ENCODE measurements around the gene PRKG1. TPM values are rescaled to one million over a fixed set of nuclear protein-coding genes. Genes with fewer than 3 reads are reported as not detected.

PRKG1 gene
- total RNA-seq, 1 experiment from 2014 or later = 10.4 TPM

- no peak for TF ChIP-seq CTCF (conservative IDR thresholded peaks at IDR 0.05)
- no peak overlapping the region for H2AFZ ChIP-seq (ENCODE audit: low read length)
- no peak overlapping the region for H2BK20ac ChIP-seq (ENCODE audit: low read depth, low read length, poor library complexity, severe bottlenecking)
- no peak overlapping the region for H3K27ac ChIP-seq (ENCODE audit: insufficient read length, low read depth, low read length)
- H3K4me3 Mint-ChIP-seq = no peak overlapping the region
- H4K5ac ChIP-seq (ENCODE audit: insufficient read length, low read depth, low read length) = no peak overlapping the region
- no peak overlapping the region for H3K27ac Mint-ChIP-seq
- no peak overlapping the region for H4K8ac ChIP-seq (replicated peaks; ENCODE audit: insufficient read length, low read depth, low read length)
- no peak overlapping the region for H3K23ac ChIP-seq (ENCODE audit: insufficient read length, low read depth, low read length)
- no peak overlapping the region for H2BK5ac ChIP-seq (ENCODE audit: insufficient read length, low read length)
- H3K27me3 ChIP-seq (ENCODE audit: insufficient read depth, low read length) = no peaks in the 10 kb centered on the region
- H3K79me2 ChIP-seq (ENCODE audit: insufficient read depth, low read length) = no peaks in the 10 kb centered on the region
- no peak overlapping the region for H4K91ac ChIP-seq (ENCODE audit: insufficient read length, low read depth, low read length)
- peaks cover 14 to 22% of the 10 kb centered on the region in 2 experiments for H3K9me3 Mint-ChIP-seq
- no peaks in the 10 kb centered on the region; the same call in 1 of the 2 replicates for H3K4me1 ChIP-seq (ENCODE audit: insufficient read depth, low read length)
- no peaks in the 10 kb centered on the region; the same call in 1 of the 2 replicates for H3K27me3 Mint-ChIP-seq (ENCODE audit: low read depth)
- H3K14ac ChIP-seq (ENCODE audit: insufficient read depth, low read length) = no peak overlapping the region
- peaks cover 38 to 58% of the 10 kb centered on the region in 2 experiments for H3K4me1 Mint-ChIP-seq
- no peak overlapping the region for H3T11ph ChIP-seq (ENCODE audit: low read length)
- no peak overlapping the region for H2BK15ac ChIP-seq (ENCODE audit: low read depth, low read length)
- H3K9ac ChIP-seq (ENCODE audit: extremely low read depth, insufficient read length, low read length) = no peak overlapping the region
- H3K23me2 ChIP-seq (ENCODE audit: insufficient read length, low read depth, low read length, poor library complexity, severe bottlenecking) = no peaks in the 10 kb centered on the region
- no peaks in the 10 kb centered on the region for H3K79me1 ChIP-seq (ENCODE audit: insufficient read depth, low read depth, low read length, poor library complexity, severe bottlenecking)
- no peak overlapping the region for H2AK5ac ChIP-seq (ENCODE audit: insufficient read length, low read length)
- no peak overlapping the region for H2BK120ac ChIP-seq (ENCODE audit: low read depth, low read length, poor library complexity, severe bottlenecking)
- H4K20me1 ChIP-seq (ENCODE audit: control insufficient read depth, insufficient read depth, insufficient read length) = no peaks in the 10 kb centered on the region
- no CpG with 5 or more reads among the region's 2 CpGs for WGBS (ENCODE audit: extremely low coverage, insufficient read length, low lambda C conversion rate)
- DNase-seq = no peak
- peaks cover 9 to 25% (median 21%) of the 10 kb centered on the region in 3 experiments for H3K36me3 Mint-ChIP-seq (ENCODE audit: insufficient read depth in 1 of 3, low read depth in 3 of 3)
- H3K56ac ChIP-seq (ENCODE audit: insufficient read length, low read depth, low read length) = no peak overlapping the region
- H2BK12ac ChIP-seq (ENCODE audit: insufficient read length, low read depth, low read length) = no peak overlapping the region
- H3K4me2 ChIP-seq (ENCODE audit: insufficient read depth, insufficient read length, low read length) = no peak overlapping the region
- no peak overlapping the region for H3K4ac ChIP-seq (ENCODE audit: low read depth, low read length)
- H3K9me3 ChIP-seq (ENCODE audit: control insufficient read depth, low read depth, low read length) = no peaks in the 10 kb centered on the region
- no peak overlapping the region for H3K18ac ChIP-seq (ENCODE audit: insufficient read length, low read depth, low read length)
Measured at GRCh38 chr10:52208365-52208764, 1134.1 kb downstream of the PRKG1 start.

All from H9 (cell line).